G401.6 (cell line): ENCODE results near the gene MZF1.
"Not testable (repeated sequence)": the region's sequence is repeated elsewhere in the genome, so short reads cannot be mapped to it uniquely, and the experiment has no call there.

Source experiments
- FAIRE-seq: peaks from 2 replicates; lab custom pipeline; 2012; peaks lifted over from hg19 to GRCh38; lab: Jason Lieb, UNC

The MZF1 gene

GRCh38 chr19:58572818-58573657 lies at the start of gene MZF1:
Gene MZF1, minus strand, starts transcription at chr19:58573335. Its CDS starts 1,946 bp downstream, at chr19:58571389.
- FAIRE-seq, result peak; percentile 99

DNA sequence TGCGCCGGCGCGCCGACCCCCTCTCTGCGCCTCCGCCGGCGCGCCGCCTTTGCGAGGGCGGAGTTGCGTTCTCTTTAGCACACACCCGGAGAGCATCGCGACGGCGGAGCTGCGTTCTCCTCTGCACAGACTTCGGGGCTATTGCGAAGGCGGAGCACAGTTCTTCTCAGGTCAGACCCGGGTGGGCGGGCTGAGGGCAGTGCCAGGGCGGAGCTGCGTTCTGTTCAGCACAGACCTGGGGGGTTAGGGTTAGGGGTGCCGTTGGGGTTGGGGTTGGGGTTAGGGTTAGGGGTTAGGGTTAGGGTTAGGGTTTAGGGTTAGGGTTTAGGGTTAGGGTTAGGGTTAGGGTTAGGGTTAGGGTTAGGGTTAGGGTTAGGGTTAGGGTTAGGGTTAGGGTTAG lies 34.1 kb upstream of the MZF1 start:
- not testable (repeated sequence) for FAIRE-seq

- FAIRE-seq, result not testable (repeated sequence)
Observed at GRCh38 chr19:58606251-58606896, 33.2 kb upstream of the MZF1 start.

GRCh38 chr19:58586133-58586765 lies 13.1 kb upstream of the MZF1 start:
- no peak for FAIRE-seq

- no peak for FAIRE-seq
Observed at GRCh38 chr19:58585442-58586132, 12.5 kb upstream of the MZF1 start.

GRCh38 chr19:58584498-58585441 lies 11.6 kb upstream of the MZF1 start:
- FAIRE-seq, result no peak

DNA sequence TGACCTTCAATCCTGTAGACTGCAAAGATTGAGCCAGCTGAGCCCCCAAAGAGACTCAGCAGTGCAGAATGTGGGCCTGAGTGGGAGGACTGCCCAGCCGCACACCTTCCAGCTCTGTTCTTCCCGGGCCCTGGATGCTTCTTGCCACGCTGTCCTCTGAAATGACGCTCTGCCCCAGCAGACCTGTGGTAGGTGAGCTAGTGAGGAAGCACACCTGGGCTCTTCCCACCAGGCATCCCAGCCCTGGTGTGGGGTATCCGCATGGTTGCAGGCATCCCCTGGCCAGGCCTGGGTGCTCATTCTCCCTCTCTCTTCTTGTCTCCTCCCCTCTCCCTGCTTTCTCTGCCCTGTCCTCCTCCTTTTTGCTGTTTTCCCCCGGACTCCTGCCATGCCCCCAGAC lies 9.8 kb upstream of the MZF1 start:
- no peak for FAIRE-seq

- FAIRE-seq, result peak; percentile 63
Observed at GRCh38 chr19:58581227-58582141, 8.3 kb upstream of the MZF1 start.

- no peak for FAIRE-seq
Observed at GRCh38 chr19:58579473-58580142, 6.5 kb upstream of the MZF1 start.

GRCh38 chr19:58578012-58578925 lies 5.1 kb upstream of the MZF1 start:
- FAIRE-seq, result no peak

- not testable (repeated sequence) for FAIRE-seq
Observed at GRCh38 chr19:58577581-58577980, 4.4 kb upstream of the MZF1 start.

GRCh38 chr19:58575183-58576041 lies 2.3 kb upstream of the MZF1 start:
- FAIRE-seq, result peak; percentile 59

DNA sequence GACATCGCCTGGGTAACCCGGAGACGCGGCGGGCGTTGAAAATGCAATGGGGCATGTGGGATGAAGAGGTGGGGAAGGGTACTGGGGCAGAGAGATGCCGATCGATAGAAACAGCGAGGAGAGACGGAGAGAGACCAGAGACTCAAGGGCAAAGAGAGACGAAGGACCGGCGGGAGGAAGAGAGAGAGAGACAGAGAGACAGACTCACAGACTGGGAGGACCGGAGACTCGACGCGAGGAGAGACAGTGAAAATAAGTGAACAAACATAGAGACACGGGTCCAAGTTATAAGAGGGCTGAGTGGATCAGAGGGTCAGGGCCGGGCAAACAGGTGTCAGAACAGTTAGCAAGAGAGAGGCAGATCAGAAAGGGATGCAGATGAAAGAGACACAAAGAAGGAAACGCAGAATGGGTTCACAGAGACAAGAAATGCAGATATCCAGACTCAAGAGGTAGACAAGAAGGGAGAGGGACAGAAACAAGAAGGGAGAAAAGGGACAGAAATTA lies 576 bp upstream of the MZF1 start:
- FAIRE-seq, result no peak

GRCh38 chr19:58572026-58572817 lies 913 bp downstream of the MZF1 start:
- no peak for FAIRE-seq

- no peak for FAIRE-seq
Observed at GRCh38 chr19:58571575-58571947, 1.6 kb downstream of the MZF1 start.

GRCh38 chr19:58570770-58571574 lies 2.2 kb downstream of the MZF1 start:
- no peak for FAIRE-seq
